Keratinocyte (primary cell): ENCODE results near the gene SMAD9. TPM values are rescaled to one million over a fixed set of nuclear protein-coding genes. Genes with fewer than 3 reads are reported as not detected.

Source experiments
- DNase-seq: peaks from one replicate; pipeline ENCODE4 v3.0.0-alpha.2; 2011; ENCODE audit warnings: low read depth, missing footprints, low spot score
- FAIRE-seq: peaks from 2 replicates; lab custom pipeline; 2011; peaks lifted over from hg19 to GRCh38; lab: Jason Lieb, UNC
- H2AFZ ChIP-seq: 2 replicates; pipeline ENCODE4 v1.6.0; 2012; ENCODE audit warnings: low read length, control low read depth, inconsistent platforms; ENCODE audit not compliant: control insufficient read depth
- H3K27ac ChIP-seq: 2 replicates; pipeline ENCODE4 v1.5.1; 2011; ENCODE audit warnings: low read length; ENCODE audit not compliant: control insufficient read depth, insufficient read depth
- H3K27me3 ChIP-seq: 3 replicates; pipeline ENCODE4 v1.6.0; 2011; ENCODE audit warnings: low read length; ENCODE audit not compliant: control insufficient read depth, insufficient read depth; ENCODE audit errors: extremely low read depth
- H3K36me3 ChIP-seq, 2 experiments: 2 replicates in 1 of 2; 3 replicates in 1 of 2; pipeline ENCODE4 v1.5.1; 2011; ENCODE audit warnings: low read length in 2 of 2, mild to moderate bottlenecking in 1 of 2; ENCODE audit not compliant: control insufficient read depth in 2 of 2, insufficient read depth in 2 of 2; ENCODE audit errors: extremely low read depth in 1 of 2
- H3K4me1 ChIP-seq: 3 replicates; pipeline ENCODE4 v1.5.1; 2011; ENCODE audit warnings: low read length; ENCODE audit not compliant: control insufficient read depth, insufficient read depth; ENCODE audit errors: extremely low read depth
- H3K4me2 ChIP-seq: 3 replicates; pipeline ENCODE4 v1.6.0; 2011; ENCODE audit warnings: low read depth, low read length; ENCODE audit not compliant: control insufficient read depth, insufficient read depth; ENCODE audit errors: extremely low read depth
- H3K4me3 ChIP-seq, 3 experiments: fragments of 200-600 bp in 1 of 3; sonication (generic) in 1 of 3; 2 replicates in 2 of 3; 3 replicates in 1 of 3; pipeline ENCODE4 v1.5.1; 2011 to 2016; ENCODE audit warnings: low read length in 3 of 3, mild to moderate bottlenecking in 3 of 3, control low read depth in 2 of 3, inconsistent platforms in 1 of 3, low read depth in 1 of 3, mixed read lengths in 1 of 3, mixed run types in 1 of 3, moderate library complexity in 1 of 3; ENCODE audit not compliant: control insufficient read depth in 2 of 3, insufficient read depth in 2 of 3; ENCODE audit errors: extremely low read depth in 1 of 3
- H3K79me2 ChIP-seq: 2 replicates; pipeline ENCODE4 v1.6.0; 2012; ENCODE audit warnings: low read length; ENCODE audit not compliant: control insufficient read depth, insufficient read depth
- H3K9ac ChIP-seq: 3 replicates; pipeline ENCODE4 v1.6.0; 2011; ENCODE audit warnings: low read length; ENCODE audit not compliant: control insufficient read depth, insufficient read depth; ENCODE audit errors: extremely low read depth
- H3K9me1 ChIP-seq: 3 replicates; pipeline ENCODE4 v1.6.0; 2011; ENCODE audit warnings: low read length; ENCODE audit not compliant: control insufficient read depth, insufficient read depth; ENCODE audit errors: extremely low read depth
- H3K9me3 ChIP-seq: 2 replicates; pipeline ENCODE4 v1.5.1; 2012; ENCODE audit warnings: low read depth, low read length; ENCODE audit not compliant: control insufficient read depth
- H4K20me1 ChIP-seq: 3 replicates; pipeline ENCODE4 v1.6.0; 2011; ENCODE audit warnings: low read length; ENCODE audit not compliant: control insufficient read depth, insufficient read depth; ENCODE audit errors: extremely low read depth
- CTCF ChIP-seq, 3 experiments: IDR thresholded peaks in 1 of 3; conservative IDR thresholded peaks in 1 of 3; optimal IDR thresholded peaks in 1 of 3; 2 replicates in 2 of 3; 3 replicates in 1 of 3; pipeline versions ENCODE3 to v1.5.1; 2011; ENCODE audit warnings: low read length in 3 of 3, mild to moderate bottlenecking in 3 of 3, moderate library complexity in 2 of 3, control low read depth in 1 of 3, inconsistent platforms in 1 of 3; ENCODE audit not compliant: insufficient read depth in 2 of 3; ENCODE audit errors: extremely low read depth in 1 of 3
- EZH2 ChIP-seq: IDR thresholded peaks from one replicate; pipeline ENCODE4 v1.6.1; 2012; ENCODE audit warnings: inconsistent platforms, mild to moderate bottlenecking, low read length, moderate library complexity
- dilution Hi-C: fragments of 300-500 bp; cut with MboI; formaldehyde crosslinking; loops from one replicate; pipeline ENCODE4 v1.7.0; 2020; ENCODE audit warnings: low sequenced_read_pairs; ENCODE audit not compliant: extremely low pct_ligation_motif_present
- polyA plus RNA-seq, 5 experiments: library from polyadenylated mRNA; depleted of rRNA in 3 of 5; stranded (reverse) in 3 of 5; stranded (forward) in 1 of 5; unstranded in 1 of 5; fragments of >200 nt; gene quantifications; 1 replicate in 1 of 5; 2 replicates in 3 of 5; 3 replicates in 1 of 5; pipeline versions ENCODE4 v1.2.1 to v1.2.3, GENCODE V29; 2011 to 2012; ENCODE audit warnings: missing spikeins in 2 of 5, low read depth in 1 of 5, low replicate concordance in 1 of 5

SMAD9 gene
- polyA plus RNA-seq, 1 donor (not counting 4 experiments of a cell fraction or from before 2014, with no cell fraction given): 0.10 TPM

- H3K9me1 ChIP-seq: no peaks in the 10 kb centered on the region
- no peak overlapping the region for H2AFZ ChIP-seq
- no peak for DNase-seq
- no peaks in the 10 kb centered on the region for H3K27me3 ChIP-seq
- no peak overlapping the region for H3K4me2 ChIP-seq
- H3K27ac ChIP-seq: no peak overlapping the region
- H3K9ac ChIP-seq: no peak overlapping the region
- H3K4me1 ChIP-seq: no peaks in the 10 kb centered on the region
- dilution Hi-C loops: no loop called here
- H3K79me2 ChIP-seq: no peaks in the 10 kb centered on the region
- no peak overlapping the region for H3K4me3 ChIP-seq
- FAIRE-seq: no peak
- no peaks in the 10 kb centered on the region for H3K9me3 ChIP-seq
- TF ChIP-seq CTCF (optimal IDR thresholded peaks at IDR 0.05 in 1 of 3, IDR thresholded peaks at IDR 0.05 in 1 of 3, conservative IDR thresholded peaks at IDR 0.05 in 1 of 3; ENCODE audit: extremely low read depth in 1 of 3, insufficient read depth in 2 of 3, low read length in 3 of 3): no peak
- TF ChIP-seq EZH2: no peak
- H3K36me3 ChIP-seq: no peaks in the 10 kb centered on the region
- H4K20me1 ChIP-seq: no peaks in the 10 kb centered on the region
These were observed 47.4 kb downstream of the SMAD9 start for GRCh38 chr13:36872621-36873020.

GRCh38 chr13:36870050-36870692, 49.9 kb downstream of the SMAD9 start:
- no peak overlapping the region for H3K4me2 ChIP-seq
- FAIRE-seq: no peak
- H3K27ac ChIP-seq: no peak overlapping the region

More at GRCh38 chr13:36870050-36870692, 49.9 kb downstream of the SMAD9 start:
- Histone ChIP-seq H3K4me1 (no peaks in the 10 kb centered on the region), H3K9ac (no peak overlapping the region), H2AFZ (no peak overlapping the region), H3K9me1 (no peaks in the 10 kb centered on the region), H3K36me3 (no peaks in the 10 kb centered on the region), H3K27me3 (no peaks in the 10 kb centered on the region), H3K9me3 (no peaks in the 10 kb centered on the region), H3K4me3 (no peak overlapping the region), H4K20me1 (no peaks in the 10 kb centered on the region), H3K79me2 (no peaks in the 10 kb centered on the region)
- DNase-seq: no peak
- no peak for TF ChIP-seq CTCF (optimal IDR thresholded peaks at IDR 0.05 in 1 of 3, IDR thresholded peaks at IDR 0.05 in 1 of 3, conservative IDR thresholded peaks at IDR 0.05 in 1 of 3; ENCODE audit: extremely low read depth in 1 of 3, insufficient read depth in 2 of 3, low read length in 3 of 3)
- no peak for TF ChIP-seq EZH2
- dilution Hi-C loops: no loop called here
